ENCODE data around the gene ARL2BP.

DNA sequence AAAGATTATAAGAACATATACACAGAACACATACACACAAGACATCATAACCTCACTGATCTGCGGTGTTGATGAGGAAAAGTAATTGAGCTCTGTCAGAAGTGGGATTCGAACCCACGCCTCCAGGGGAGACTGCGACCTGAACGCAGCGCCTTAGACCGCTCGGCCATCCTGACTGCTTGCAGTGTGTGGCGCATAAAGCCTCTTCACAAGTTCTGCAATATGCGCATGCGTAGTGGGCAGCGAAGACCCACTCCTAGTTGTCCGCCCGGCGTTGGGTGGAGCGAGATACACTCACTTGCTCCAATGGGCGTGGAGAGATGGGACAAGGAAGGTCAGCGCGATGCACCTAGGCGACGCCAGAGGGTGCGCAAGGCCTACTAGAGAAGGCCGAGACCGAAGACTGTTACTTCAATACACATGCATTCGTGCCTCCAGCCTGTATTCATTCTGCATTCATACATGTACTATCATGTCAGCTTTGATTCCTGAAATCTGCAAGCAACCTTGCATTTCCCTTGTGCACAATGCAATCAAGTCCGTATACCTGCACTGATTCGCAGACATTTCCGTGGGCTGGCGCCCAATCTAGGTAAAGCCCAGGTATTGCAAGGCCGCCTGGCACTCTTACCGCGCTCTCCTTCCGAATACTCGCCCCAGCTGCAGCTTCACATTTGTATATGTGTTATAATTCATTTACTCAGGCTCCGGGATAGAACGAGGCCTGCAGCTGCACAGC, 55.5 kb downstream of the ARL2BP start:
- TF ChIP-seq, protein P1, sequence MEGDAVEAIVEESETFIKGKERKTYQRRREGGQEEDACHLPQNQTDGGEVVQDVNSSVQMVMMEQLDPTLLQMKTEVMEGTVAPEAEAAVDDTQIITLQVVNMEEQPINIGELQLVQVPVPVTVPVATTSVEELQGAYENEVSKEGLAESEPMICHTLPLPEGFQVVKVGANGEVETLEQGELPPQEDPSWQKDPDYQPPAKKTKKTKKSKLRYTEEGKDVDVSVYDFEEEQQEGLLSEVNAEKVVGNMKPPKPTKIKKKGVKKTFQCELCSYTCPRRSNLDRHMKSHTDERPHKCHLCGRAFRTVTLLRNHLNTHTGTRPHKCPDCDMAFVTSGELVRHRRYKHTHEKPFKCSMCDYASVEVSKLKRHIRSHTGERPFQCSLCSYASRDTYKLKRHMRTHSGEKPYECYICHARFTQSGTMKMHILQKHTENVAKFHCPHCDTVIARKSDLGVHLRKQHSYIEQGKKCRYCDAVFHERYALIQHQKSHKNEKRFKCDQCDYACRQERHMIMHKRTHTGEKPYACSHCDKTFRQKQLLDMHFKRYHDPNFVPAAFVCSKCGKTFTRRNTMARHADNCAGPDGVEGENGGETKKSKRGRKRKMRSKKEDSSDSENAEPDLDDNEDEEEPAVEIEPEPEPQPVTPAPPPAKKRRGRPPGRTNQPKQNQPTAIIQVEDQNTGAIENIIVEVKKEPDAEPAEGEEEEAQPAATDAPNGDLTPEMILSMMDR (IDR thresholded peaks at IDR 0.05): peak; percentile 75 to 100 (median 99)
- no peak for TF ChIP-seq POLR2A (IDR thresholded peaks at IDR 0.05)
